ENCODE data around the gene NANOS3.

DNA sequence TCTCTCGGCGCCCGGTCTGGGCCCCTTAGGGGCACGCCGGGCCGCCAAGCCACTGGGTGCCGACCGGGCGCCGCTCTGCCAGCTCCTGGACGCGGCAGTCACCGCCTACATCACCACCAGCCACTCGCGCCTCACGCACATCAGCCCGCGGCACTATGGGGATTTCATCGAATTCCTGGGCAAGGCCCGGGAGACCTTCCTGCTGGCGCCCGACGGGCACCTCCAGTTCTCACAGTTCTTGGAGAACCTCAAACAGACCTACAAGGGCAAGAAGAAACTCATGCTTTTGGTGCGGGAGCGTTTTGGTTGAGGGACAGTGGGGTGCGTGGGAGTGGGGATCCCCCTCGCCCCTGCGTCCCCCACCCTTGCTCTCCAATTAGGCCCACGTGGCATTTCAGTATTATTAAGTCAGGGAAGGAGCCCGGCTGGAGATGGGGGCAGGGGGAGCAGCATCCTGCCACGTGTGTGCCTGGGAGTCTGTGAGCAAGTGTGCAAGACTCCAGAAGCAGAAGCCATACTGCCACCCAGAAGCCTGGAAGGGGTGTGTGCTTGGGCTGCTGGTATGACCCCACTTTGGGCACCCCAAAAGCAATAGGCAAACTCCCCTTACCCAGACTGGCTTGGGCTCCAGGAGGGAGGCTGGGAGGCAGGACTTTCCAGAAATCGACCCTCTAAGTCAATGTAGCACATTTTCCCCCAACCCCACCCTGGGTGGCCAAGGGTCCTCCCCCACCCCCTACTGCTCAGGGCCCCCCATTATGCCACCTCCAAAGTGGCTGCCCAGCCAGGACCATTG, 46.0 kb upstream of the NANOS3 start:
- TF ChIP-seq, protein P1, sequence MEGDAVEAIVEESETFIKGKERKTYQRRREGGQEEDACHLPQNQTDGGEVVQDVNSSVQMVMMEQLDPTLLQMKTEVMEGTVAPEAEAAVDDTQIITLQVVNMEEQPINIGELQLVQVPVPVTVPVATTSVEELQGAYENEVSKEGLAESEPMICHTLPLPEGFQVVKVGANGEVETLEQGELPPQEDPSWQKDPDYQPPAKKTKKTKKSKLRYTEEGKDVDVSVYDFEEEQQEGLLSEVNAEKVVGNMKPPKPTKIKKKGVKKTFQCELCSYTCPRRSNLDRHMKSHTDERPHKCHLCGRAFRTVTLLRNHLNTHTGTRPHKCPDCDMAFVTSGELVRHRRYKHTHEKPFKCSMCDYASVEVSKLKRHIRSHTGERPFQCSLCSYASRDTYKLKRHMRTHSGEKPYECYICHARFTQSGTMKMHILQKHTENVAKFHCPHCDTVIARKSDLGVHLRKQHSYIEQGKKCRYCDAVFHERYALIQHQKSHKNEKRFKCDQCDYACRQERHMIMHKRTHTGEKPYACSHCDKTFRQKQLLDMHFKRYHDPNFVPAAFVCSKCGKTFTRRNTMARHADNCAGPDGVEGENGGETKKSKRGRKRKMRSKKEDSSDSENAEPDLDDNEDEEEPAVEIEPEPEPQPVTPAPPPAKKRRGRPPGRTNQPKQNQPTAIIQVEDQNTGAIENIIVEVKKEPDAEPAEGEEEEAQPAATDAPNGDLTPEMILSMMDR (conservative IDR thresholded peaks at IDR 0.05 in 1 of 2, IDR thresholded peaks at IDR 0.05 in 1 of 2; ENCODE audit: extremely low read depth in 1 of 2, insufficient read depth in 1 of 2, low read depth in 1 of 2, low read length in 2 of 2), result no peak
- TF ChIP-seq EZH2 (IDR thresholded peaks at IDR 0.05; ENCODE audit: borderline replicate concordance, low read length), result no peak
